NK-92 (cell line): ENCODE measurements around the gene HECW1.
"Not testable (repeated sequence)": the region's sequence is repeated elsewhere in the genome, so short reads cannot be mapped to it uniquely, and the experiment has no call there.

Source experiments
- DNase-seq: peaks from one replicate; lab custom pipeline; 2025; ENCODE audit not compliant: unreplicated experiment; lab: John Stamatoyannopoulos, UW

The HECW1 gene

DNA sequence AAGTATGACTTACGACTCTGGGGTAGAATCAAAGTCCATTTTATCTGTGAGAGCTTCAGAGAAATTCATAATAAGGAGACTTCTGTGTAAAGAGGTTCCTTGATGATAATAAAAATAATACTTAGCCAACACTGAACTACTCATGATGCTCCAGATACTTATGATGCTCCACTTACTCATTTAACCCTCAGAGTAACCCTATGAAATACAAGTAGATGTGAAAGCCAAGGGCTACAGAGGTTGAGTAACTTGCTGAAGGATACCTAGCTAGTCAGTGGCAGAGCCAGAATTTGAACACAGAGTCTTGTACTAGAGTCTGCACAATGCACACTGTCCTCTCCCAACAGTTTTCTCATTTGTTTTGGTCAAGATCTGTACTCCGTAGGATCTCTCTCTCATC, 89.5 kb downstream of the HECW1 start:
- no peak for DNase-seq

DNA sequence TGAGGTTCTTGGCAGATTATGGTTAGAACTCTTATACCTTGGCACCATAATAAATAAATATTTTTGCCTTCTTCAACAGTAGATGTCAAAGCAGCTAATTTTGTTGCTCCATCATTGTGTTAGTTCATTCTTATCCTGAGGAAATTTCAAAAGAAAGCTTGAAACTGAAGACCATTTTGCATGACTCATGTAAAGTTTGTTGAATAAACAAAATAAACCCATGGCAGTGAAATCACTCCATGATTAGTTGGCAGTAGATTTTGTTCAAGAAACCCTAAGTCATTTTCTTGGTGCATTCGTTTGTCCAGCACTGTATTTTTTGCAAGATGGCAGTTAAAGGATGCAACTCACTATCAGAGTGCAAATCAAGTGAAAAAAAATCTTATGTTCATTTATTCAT, 91.6 kb downstream of the HECW1 start:
- no peak for DNase-seq

DNA sequence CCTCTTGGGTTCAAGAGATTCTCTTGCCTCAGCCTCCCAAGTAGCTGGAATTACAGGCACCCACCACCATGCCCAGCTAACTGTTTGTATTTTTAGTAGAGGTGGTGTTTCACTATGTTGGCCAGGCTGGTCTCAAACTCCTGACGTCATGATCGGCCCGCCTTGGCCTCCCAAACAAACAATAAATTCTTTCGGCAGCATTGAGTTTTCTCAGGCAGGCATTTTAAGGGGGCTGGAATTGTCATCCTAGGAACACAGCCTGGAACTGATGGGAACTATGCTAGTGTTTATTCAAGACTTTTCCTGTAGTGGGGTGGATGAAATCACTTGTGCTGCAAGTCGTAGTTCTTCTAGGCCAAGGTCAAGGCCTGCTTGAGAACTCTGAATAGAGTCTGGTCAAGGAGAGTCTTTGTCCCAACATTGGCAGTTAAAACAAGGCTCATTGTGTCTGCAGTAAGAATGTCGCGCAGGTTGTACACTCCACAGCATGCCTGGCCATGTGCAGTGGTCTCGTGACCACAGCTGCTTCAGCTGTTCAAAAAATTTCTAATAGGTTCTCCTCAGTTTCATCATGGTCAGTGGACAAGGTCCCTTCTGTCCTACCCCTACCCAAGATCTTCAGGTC, 92.8 kb downstream of the HECW1 start:
- DNase-seq, result no peak

DNA sequence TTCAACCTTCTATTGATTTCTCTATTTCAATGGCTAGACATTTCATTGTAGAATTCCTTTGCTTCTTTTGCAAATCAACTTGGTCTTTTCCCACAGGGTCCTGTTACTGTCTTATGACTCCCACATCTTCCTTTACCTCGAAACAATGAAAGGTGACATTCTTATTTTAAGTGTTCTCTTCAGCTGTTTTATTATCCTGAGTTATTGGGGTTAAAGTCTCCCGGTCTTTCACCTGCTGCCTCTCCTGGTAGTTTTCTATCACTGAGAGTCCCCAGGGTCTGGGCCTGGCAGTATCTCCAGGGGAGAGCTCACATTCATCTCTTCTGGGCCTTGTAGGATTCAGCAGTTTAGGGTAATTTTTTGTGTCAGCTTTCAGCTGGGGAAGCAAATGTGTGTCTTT, 95.8 kb downstream of the HECW1 start:
- DNase-seq, result no peak

DNA sequence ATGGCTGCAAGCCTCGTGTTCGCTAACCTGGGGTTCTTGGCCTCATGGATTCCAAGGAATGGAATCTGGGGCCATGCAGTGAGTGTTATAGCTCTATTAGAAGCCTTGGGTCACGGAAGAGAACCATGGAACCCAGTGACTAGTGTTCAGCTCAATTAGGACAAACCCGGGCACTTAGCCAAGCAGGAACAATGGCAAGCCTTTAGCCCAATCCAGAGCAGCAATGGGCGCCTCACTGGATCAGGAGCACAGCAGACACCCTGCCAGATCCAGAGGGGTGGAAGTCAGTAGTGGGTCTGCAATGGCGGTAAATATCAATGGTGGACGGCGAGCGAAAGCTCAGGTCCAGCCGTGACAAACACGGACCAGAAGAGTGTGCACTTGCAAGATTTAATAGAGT, 98.1 kb downstream of the HECW1 start:
- not testable (repeated sequence) for DNase-seq

DNA sequence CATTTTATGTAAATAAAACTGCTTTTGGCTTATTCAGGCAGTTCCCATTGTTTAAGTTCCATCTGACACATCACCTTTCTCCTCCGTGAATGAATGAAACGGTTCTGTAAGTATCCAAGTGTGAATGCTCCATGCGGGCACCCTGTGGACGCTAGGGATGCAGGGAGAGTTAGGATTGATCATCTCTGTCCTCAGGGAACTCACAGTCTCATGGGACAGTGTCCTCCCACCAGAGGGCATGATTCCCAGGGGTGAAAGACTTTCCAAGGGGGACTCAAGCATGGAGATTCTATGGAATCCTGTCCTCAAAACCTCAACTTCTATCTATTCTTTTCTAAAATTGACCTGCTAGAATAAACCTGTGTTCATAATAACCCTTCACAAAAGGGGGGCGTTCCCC, 98.8 kb downstream of the HECW1 start:
- DNase-seq, result no peak

DNA sequence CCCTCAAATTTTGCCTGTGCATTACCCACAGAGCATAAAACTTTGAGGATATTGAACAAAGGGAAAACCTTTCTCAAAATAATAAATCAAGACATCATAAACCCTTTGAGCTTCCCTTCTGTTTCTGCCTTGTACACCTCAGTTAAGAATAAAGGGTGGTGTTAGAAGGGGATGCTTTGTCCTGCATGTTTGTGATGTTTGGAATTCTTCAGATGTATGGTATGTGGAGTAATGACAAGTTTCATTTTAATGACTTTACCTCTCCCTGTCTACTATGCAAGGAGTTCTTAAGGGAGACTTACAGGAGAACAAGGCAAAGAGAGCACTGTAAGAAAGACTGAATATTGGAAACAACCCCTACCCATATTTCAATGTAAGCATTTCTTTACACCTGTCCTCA, 99.2 kb downstream of the HECW1 start:
- DNase-seq, result no peak

DNA sequence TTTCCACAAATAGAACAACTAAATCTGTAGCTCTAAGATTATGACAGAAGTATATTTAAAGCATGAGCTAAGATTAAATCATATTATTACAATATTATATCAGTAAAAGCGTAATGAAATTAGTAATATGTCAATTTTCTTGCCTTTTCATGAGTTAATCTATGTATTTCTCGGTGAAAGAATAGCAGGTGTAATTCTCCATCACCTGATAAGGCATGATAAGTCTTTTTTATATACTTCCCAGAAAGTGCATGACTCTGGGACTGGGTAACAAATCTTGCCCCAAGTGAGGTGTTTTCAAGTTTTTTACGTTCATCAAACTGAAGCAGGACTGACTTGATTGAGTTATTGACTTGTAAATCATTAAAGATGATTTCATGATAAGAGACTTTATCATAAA, 100.5 kb downstream of the HECW1 start:
- DNase-seq, result no peak

DNA sequence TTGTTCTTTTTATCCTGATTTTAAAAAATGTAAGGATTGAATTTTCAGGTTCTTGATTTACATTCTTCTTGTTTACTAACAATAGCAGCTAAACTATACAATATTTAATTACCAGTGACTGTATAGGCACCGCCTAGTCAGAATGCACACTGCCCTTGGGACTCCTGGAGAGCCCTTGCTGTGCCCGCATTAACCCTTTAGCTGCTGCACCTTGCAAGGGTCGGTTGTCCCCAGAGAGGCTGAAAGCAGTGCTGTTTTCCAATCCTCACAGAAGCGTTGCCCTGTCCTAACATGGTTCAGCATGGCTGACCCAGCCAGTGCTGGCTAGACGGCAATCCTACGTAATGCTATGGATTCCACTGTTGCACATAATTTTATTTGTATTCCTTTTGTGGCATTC, 102.6 kb downstream of the HECW1 start:
- no peak for DNase-seq

DNA sequence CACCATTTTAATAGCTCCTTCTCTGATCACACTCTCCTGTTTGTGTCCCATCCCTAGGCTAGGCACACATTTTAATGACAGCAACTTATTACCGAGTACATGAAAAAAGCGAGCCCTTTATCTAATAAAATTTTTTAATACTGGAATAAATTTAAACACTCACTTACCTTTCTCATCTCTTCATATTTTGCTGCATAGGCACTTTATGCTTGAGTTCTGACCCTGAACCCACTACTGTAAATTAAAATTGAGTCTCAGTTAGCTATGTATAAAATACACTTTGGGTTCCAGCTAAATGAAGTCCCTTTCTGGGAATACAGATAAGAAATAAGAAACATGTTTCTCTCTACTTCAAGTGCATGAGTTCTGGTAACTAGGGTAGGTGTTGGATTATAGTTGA, 104.6 kb downstream of the HECW1 start:
- DNase-seq, result no peak

DNA sequence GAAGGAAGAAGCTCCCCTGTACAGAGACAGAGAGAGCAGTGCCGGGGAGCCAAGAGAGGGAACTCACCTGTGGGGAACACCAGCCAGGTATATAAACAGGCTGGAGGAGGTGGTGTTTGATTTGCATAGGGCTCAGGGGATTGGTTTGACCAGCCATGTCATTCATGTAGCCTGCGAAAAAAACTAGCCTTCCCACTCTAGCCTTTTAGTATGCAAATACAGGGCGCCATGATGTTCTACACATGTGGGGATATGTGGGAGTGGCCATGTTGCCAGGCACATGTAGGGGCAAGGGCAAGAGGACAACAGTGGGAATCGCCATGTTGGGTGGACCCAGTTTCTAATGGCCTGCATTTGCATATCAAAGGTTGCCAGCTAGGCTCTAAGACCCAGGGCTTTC, 106.5 kb downstream of the HECW1 start:
- not testable (repeated sequence) for DNase-seq

DNA sequence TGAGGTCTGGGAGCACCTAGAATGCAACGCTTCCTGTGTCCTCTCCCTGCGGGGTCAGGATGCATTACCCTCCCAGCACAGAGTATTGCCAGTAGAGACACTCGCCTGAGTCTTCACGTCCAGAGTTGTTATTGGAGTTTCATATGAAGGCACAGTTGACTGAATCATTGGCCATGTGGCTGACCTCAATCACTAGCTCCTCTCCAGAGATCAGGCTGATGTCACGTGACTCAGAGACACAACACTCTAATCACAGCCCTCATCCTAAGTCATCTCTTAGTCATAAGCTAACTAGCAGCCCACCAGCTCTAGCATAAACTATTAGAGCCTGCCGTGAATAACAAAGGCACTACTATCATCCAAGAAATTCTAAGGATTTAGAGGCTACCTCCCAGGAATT, 107.8 kb downstream of the HECW1 start:
- DNase-seq, result no peak

DNA sequence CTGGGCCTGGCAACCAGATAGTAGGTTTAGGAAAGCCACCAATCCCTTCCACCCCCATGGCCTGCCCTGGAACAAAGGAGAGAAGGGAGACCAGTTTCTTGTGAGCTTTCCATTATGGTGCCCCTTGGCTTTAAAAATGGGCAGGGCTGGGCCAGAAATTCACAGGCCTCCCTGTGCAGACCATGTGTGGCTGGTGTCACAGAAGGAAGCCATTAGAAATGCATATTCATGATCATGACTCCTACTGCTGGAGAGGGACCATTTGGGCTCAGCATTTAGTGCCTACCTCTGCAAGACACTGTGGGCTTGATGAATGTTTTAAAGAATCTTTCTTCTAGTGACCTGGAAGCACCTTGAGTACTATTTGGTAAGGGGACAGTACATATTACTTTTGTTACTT, 108.3 kb downstream of the HECW1 start:
- no peak for DNase-seq

DNA sequence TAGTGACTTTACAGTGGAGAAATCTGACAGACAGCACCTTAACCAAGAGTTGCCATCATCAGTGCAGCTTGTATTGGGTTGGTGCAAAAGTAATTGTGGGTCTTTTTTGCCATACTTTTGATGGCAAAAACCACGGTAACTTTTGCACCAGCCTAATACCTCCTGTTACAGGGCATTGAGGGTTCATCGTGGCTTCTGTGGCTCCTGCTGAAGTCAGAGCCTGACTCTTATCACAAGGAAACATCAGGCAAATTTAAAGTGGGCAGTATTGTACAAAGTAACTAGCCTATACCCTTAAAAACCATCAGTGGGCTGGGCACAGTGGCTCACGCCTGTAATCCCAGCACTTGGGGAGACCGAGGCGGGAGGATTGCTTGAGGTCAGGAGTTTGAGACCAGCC, 117.4 kb downstream of the HECW1 start:
- DNase-seq, result no peak

DNA sequence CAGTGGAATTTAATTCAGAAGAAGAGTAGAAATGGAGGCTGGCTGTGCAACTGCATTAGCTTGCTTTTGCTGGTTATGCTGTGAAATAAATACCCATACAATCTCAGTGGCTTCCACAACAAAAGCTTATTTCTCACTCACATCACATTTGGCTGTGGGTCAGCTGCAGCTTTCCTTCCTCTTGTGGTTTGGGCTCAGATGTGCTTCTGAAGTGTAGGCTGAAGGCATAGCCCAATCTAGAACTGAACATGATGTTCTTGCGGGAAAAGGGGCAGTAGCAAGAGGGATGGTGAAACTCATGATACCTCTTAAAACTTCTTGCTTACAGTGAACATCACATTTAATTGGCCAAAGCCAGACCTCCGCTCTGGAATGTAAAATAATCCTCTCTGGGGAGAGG, 119.9 kb downstream of the HECW1 start:
- DNase-seq, result no peak

DNA sequence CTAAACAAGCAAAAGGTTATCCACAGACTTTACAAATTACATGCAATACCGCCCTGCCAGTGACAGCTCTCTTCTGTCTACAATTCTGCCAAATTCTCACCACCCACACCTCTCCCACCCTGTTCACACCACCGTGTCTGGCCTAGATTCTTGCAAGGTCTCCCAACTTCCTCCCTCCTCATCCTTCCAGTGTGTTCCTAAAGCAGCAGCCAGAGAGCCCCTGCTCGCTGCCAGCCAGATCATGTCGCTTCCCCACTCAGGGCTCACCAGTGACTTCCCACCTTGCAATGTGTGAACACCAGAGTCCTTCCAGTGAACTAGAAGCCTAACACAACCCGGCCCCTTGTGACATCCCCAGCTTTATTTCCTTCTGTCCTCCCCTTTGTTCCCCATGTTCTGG, 121.6 kb downstream of the HECW1 start:
- DNase-seq, result no peak

DNA sequence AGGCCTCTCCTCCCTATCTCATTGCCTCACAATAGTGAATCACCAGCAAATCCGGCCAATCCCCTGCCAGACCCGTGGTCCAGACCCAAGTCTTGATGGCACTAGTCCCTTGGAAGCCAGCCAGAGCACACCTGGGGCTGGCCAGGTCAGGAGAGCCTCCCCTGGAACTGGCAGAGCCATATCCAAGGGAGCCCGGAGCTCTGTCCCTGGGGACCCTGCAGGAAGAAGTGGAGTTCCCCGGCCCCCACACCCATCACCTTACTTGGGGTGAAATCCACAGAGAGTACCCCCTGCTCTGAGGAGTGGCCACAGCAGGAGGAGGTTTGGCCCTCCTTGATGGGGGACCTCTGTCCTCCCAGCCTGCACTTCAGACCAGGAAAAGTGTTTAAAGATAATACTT, 122.5 kb downstream of the HECW1 start:
- no peak for DNase-seq

DNA sequence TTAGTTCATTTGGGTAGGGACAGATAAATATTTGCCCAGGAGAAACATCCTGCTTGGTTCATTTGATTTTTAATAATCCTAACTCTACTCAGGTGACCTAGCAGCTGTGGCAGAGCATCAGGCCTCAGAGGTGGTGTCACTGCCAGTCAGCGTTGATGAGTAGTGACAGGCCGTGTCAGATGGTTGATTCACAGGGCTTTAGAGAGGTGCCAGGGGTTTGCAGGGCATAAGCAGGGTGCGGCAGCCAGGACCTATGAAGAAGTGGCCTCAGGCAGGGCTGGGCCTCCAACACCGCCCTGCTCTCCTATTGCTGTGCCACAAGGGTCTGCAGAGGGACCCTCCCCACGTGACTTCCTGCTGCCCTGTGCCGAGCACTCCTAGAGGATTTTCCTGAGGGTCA, 128.1 kb downstream of the HECW1 start:
- DNase-seq, result no peak

DNA sequence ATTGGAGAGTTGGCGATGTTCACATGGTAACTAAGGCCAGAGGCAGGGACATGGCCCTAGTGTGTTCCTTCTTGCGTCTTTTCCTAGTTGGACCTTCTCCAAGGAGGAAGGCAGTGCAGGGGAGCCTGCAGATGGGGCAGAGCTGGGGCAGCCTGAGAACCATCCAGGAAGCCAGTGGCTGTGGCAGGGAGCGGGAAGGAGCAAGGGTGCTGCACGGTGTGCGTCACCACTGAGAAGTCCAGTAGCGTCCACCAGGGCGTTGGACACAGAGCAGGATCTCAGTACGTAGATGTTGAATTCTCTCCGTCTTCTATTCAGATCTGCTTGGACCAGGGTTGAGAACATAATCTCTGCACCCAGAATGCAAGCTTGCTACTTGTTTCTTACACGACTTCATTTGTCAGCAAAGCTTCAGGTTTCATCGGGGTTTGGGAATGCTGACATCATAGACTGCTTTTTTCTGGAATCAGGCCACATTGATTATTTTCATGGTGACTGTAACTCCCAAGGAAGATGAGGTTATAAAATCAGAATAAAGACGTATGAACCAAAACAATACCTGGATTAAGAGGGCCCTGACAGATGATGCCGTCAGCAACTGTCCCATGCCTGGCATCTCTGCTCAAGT, 130.3 kb downstream of the HECW1 start:
- DNase-seq, result no peak

DNA sequence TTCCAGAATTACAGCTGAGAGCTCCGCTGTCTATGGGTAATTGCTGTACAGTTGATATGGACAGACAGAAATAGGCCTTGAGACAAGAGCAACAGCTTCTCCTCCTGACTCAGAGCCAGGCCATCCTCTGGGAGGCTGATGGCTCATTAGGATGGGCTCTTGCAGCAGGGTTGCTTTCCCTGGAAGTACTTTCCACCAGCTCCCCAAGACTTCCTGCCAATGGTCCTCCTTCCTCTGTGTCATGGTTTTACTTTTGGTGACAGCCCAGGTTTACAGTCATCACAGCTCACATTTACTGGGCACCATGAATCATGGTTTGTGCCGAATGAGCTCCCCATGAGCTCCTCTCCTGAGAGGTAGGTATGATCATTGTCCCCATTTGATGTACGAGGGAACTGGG, 131.8 kb downstream of the HECW1 start:
- no peak for DNase-seq

DNA sequence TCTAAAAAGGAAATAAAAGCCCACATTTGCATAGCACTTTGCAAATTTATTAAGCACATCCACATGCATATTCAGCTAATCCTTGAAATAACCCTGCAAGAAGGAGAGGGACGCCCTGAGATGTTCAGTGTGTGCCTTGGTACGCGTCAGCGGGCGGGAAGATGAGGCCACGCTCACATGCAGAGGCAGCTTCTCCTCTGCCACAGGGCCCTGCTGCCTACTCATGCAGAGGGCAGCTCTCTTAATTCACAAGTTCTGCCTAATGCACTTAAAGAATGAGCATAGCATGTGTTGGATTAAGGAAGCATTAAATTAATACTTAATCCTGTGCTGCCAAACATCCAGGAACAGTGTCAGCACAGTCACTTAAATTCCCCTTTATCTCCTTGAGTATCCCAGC, 132.3 kb downstream of the HECW1 start:
- no peak for DNase-seq

DNA sequence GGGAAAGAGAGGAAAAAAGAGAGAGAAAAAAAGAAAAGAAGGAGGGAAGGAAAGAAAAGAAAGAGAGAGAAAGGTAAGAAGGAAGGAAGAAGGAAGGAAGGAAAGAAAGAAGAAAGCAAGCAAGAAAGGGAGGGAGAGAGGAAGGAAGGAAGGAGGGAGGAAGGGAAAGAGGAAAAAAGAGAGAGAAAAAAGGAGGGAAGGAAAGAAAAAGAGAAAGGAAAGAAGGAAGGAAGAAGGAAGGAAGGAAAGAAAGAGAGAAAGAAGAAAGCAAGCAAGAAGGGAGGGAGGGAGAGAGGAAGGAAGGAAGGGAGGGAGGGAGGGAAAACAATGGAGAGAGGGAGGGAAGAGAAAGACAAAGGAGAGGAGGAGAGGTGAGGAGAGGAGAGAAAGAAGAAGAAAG, 135.3 kb downstream of the HECW1 start:
- DNase-seq, result no peak

DNA sequence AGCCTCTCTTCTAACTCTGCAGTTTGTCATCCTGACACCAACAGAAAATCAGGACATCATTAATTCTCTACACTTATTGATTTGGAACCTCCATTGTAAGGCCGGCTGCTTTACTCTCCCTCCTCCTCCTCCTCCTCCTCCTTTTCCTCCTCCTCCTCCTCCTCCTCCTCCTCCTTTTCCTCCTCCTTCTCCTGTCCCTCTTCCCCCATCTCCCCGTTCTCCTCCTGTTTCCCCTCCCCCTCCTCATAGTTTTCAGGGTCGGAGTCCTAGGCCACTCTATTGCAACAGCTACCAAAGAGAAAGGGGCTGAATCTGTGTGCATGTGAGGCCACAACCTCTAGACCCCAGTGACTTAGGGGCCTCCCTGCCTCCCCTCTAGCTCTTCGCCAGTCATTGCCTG, 136.1 kb downstream of the HECW1 start:
- DNase-seq, result no peak
